Measurements from ENCODE around the gene C3orf20.

C3orf20 gene

GRCh38 chr3:14793858-14794234 is 118.9 kb downstream of the C3orf20 start:
- no peak overlapping the region for H3K4me3 ChIP-seq (ENCODE audit: low read depth, low read length)

- H3K4me3 ChIP-seq (ENCODE audit: low read depth, low read length): no peak overlapping the region
These were observed 119.5 kb downstream of the C3orf20 start for GRCh38 chr3:14794435-14794834.

GRCh38 chr3:14795996-14796395 is 121.1 kb downstream of the C3orf20 start:
- H3K4me3 ChIP-seq (ENCODE audit: low read depth, low read length): no peak overlapping the region

DNA sequence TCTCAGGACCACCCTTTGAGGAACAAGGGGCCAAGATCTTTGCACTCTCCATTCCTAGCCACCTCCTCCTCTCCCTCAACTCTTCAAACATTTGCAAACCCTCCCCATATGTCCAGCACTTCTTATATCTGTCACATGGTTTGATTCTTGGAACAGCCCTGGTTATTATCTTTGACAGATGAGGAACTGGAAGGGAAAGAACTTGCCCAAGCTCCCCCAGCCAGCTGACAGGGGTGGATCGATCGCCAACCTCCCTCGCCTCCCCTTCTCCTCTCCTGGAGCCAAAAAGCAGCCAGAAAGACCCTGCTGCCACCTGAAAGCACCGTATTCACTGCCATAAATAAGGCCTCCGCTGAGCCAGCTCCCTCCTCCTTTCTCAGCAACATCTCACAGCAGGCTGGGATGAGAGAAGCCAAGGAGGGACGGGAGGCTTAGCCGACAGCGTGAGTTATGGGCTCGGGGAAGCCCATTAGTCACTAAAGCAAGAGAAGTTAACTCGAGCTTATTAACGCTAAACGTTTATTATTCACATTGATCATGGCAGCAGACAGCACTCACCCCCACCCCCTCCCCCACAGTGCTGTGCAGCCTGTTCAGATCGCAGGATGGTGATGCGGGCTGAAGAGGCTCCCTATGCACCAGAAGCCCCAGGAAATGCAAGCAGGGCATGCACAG is 121.6 kb downstream of the C3orf20 start:
- H3K4me3 ChIP-seq (ENCODE audit: low read depth, low read length): no peak overlapping the region

DNA sequence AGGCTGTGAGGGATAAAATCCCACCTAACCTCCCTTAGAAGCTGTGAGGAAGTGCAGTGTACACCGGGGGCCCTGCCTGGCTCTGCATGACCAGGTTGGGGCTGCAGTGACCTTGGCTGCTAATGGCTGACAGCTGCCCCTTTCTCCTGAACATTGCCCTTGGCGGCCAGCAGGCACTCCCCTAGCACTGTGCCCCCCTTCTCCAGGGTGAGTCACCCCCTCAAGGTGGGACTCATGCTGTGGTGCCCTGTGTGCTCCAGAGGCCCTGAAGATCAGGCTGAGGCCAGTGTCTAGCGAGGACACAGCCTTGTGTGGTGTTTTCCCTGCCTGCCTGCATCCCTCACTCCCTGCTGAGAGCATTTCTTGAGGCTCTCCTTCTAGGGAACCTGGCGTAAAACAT is 122.8 kb downstream of the C3orf20 start:
- H3K4me3 ChIP-seq (ENCODE audit: low read depth, low read length): no peak overlapping the region

DNA sequence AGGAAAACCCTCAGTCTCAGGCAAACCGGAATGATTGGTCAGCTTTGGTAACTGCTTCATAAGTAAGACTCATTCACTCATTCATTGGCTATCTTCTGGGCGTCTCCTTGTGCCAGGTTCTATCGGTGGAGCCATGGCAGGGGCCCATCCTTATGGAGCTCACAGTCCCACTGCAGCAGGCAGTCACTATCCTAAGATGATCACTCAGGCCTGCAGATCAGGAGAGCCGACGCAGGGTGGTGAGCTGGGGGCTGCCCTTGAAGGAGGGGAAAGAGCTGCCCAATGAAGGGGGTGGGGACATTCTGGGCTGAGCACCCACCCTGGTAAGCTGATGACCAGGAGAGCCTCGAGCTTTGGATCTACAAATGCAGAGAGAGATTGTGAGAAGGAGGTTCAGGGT is 123.3 kb downstream of the C3orf20 start:
- no peak overlapping the region for H3K4me3 ChIP-seq (ENCODE audit: low read depth, low read length)

- H3K4me3 ChIP-seq (ENCODE audit: low read depth, low read length): no peak overlapping the region
These were observed 124.2 kb downstream of the C3orf20 start for GRCh38 chr3:14799146-14799545.

DNA sequence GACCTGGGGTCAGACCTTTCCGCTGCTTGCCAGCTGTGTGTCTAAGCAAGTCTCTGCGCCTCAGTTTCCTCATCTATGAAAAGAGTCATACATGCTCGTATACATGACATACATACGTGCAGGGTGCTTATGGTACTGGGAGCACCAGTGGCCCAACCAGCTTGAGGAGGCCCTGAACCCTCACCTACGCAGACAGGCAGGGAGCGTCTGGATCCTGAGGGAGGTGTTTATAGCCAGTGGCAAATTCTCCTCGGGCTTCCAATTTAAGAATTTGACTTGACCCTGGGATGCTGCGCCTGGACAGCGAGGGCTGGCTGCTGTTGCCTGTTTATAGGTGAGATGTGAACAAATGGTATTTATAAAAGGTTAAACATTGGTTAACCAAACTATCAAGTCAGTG is 126.1 kb downstream of the C3orf20 start:
- no peak overlapping the region for H3K4me3 ChIP-seq (ENCODE audit: low read depth, low read length)

GRCh38 chr3:14801668-14802380 is 126.9 kb downstream of the C3orf20 start:
- H3K4me3 ChIP-seq (ENCODE audit: low read depth, low read length): no peak overlapping the region

- H3K4me3 ChIP-seq (ENCODE audit: low read depth, low read length): no peak overlapping the region
These were observed 127.4 kb downstream of the C3orf20 start for GRCh38 chr3:14802381-14802731.

DNA sequence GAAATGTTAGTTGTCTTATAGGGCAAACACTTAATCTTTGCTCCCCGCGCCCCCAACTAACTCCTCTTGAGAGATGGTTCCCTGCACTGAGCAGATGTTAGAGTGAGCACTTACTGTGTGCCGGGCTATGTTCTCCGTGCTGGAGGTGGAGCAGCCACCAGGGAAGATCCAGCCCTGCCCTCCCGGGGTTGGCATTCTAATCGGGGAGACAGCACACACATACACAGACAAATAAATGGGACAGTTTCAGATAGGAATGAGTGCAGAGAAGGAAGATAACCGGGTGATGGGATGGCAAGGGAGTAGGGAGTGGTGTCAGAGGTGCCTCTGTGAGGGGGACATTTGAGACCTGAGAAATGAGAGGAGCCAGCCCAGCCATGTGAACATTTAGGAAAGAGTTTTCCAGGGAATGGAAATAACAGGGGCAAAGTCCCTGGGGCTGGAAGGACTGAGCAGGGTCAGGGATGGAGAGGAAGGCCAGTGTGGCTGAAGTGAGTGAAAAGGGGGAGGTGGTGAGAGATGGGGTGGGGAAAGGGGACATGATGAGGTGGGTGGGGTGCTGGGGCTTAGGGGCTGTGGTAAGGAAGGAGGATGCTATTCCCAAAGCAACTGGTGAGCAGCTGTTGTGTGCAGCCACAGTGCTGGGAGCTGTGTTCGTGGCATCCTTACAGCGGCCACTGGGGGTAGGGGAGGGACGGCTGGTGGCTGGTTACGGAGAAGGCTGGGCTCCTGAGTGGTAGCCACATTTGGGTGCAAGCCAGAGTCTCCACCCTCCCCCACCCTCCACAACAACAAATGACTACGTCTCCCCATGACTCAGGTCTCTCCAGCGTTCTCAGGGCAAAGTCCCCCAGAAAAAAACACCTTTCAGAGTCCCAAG is 128.4 kb downstream of the C3orf20 start:
- no peak overlapping the region for H3K4me3 ChIP-seq (ENCODE audit: low read depth, low read length)

DNA sequence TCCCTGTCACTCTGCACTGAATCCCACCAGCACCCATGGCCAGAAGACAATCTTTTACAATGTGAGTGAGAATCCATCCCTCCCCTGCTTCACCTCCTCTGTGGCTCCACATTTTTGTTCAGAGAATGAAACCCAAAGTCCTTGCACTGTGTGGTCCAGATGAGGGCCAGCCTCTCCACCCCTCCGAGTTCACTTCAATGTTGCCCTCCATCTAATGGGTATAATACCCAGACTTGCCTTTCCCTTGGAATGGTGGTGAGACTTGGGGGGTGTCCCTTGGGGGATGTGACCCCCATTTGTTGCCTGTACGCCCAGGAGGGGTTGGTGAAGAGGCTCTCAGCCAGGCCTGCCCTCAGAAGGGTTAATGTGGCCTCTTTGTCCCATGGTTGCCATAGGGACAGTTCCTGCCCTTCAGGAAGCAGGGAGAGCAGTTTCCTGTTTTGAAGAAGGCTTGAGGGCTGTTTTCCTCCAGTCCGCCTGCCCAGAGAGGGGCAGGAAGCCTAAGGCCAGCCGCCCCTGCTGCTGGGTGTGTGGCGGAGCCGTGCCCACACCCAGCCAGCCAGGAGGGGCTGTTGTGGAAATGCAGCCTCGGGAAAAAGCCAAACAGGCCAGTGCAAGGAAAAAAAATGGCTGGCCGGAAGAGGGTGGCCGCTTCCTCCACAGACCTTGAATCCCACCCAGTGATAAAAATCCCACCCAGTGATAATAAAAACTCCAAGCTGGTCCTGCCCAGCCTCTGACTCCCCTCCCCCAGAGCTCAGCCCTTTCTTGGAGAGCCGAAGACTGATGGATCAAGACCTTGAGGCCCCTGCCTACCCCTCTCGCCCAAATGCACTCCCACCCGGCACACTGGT is 129.3 kb downstream of the C3orf20 start:
- no peak overlapping the region for H3K4me3 ChIP-seq (ENCODE audit: low read depth, low read length)

GRCh38 chr3:14804835-14805780 is 130.2 kb downstream of the C3orf20 start:
- no peak overlapping the region for H3K4me3 ChIP-seq (ENCODE audit: low read depth, low read length)

DNA sequence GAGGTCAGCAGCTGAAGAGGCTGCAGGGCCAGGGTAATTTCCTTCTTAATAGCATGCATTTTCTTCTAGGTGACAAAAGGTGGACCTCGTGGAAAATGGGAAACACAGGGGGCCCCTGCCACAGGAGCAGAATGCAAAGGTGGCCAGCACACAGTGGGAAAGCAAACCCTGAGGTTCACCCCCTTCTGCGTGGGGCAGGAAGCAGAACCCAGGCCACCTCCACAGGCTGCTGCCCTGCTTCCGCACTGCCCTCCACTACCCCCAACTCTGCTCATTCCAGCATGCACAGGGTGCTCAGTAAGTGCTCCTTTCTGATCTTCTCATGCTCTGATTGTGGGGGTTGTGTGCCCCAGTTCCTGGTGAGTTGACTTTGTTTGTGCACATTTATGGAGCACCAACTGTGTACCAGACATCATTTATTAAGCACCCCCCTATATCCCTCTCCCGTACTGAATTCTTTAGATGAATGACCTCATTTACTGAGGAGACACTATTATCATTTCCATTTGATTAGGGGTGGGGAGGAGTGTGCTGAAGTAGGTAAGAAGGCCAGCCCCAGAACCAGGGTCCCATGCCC is 131.1 kb downstream of the C3orf20 start:
- H3K4me3 ChIP-seq (ENCODE audit: low read depth, low read length): no peak overlapping the region

DNA sequence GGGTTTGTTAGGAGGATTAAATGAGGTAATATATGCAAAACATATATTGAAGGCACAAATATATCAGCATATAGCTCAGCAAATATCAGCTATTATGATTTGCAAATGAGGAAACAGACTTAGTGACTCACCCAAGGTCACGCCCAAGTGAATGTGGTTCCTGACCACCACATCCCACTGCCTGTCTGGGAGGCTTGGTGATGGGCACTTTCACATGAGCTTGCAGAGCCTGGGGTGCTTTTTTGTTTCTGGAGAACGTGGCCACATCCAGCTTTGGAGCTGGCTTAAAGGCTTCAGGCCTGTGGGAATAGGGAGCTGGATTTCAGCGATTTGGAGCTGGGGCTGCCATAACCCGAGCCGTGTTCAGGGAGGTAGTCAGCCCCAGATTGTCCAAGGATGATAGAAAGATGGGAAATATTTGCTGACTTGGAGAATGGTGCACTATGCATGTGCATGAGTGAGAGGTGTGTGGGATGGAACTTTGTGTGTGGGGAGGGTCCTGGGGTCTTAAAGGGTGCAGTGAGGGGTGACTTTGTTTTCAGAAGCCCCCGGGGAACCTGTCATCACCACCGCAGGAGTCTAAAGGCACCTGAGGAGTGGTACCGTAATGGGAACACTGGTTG is 131.8 kb downstream of the C3orf20 start:
- no peak overlapping the region for H3K4me3 ChIP-seq (ENCODE audit: low read depth, low read length)

GRCh38 chr3:14808025-14808424 is 133.1 kb downstream of the C3orf20 start:
- no peak overlapping the region for H3K4me3 ChIP-seq (ENCODE audit: low read depth, low read length)

DNA sequence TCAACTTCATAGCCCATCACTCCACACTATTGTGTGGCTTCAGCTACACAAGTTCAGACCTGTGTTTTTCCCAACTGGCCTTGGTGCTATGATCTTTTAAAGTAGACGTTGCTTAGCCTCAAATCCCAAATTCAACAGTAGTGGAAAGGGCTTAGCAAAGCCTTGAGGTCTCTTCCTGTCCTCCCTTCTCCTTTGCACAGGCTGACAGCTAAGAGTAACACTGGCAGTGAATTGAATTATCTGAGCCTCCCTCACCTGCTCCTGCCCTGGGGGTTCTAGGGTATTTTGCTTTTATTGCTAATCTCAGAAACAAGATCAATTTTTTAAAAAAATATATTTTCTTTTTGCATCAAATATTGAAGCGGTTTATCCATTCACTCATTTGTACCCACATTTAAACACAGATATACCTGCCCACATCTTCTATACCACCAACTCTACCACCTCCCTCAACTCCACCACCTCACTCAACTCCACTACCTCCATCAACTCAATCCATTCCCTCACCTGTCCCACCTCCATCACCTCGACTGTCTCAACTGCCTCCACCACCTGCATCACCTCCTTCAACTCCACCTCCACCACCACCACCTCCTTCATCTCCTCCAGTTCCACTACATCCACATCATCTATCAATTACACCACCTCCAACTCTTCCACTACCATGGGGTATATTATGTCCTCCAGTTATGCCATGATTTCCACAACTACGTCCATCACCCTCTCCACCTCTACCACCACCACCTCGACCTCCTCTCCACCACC is 133.7 kb downstream of the C3orf20 start:
- H3K4me3 ChIP-seq (ENCODE audit: low read depth, low read length): no peak overlapping the region

DNA sequence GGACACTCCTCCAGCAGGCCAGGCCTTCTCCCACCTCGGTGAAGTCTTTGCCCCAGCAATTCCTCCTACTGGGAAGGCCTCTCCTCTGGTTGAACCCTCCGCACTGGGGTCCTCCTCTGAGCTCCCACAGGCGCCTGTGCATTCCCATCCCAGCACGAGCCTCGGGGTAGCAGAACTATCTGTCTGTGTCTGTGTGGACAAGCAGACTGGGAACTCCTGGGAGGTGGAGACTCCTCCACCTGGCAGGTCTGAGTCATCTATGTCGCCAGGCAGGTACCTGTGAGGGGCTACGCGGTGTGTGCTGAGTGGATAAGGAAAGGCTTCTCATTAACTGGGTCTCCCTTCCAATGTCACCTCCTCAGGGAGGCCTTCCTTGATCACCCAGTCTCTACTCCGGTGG is 134.7 kb downstream of the C3orf20 start:
- peak overlapping the region; percentile 51 for H3K4me3 ChIP-seq (ENCODE audit: low read depth, low read length)

All from iPS-11a (cell line).